ENCODE measurements around the gene FOCAD.

Gene FOCAD

DNA sequence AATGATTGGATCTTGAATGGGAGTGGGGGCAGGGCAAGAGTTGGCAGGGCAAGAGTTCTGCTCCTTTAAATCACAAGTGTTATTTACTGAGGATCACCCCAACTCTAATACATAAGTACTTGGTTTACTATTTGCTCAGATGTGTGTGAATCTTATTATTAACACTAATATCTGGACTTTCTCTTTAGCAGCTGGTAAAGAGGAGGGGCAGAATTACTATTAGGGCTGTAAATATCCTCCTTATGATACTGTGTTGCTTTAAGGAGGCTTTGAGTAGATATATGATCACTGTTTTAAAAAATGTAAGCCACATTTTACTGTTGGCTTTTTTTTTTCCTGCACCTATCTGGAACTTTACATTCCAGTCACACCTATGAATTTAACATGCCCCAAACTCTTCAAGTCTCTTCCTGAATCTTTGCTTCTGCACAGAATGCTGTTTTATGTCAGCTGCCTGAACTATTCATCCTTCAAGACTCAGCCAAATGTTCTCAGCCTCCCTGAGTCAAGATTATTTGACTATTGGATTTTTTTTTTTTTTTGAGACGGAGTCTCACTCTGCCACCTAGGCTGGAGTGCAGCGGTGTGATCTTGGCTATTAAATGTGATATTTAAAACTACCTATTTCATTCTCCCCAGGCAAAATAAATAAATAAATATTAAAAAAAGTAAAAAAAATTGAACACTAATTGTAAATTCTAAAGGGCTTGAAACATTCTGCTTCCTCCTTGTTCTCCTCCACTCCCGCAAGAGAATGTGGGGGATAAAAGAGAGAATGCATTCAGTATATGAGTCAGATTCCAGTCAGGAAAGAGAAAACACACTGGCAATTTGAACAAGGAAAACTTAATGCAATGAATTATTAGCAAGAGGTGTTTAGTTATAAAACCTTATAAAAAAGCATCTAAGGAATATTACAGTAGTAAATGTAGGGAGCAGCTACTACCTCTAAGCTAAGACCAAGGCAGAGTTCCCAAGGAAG lies 99.3 kb downstream of the FOCAD start:
- in situ Hi-C loops (cut with MboI; ENCODE audit: low pct_unique_long_range_greater_than_20kb, low sequenced_read_pairs): no loop called here
- DNase-seq: no peak

DNA sequence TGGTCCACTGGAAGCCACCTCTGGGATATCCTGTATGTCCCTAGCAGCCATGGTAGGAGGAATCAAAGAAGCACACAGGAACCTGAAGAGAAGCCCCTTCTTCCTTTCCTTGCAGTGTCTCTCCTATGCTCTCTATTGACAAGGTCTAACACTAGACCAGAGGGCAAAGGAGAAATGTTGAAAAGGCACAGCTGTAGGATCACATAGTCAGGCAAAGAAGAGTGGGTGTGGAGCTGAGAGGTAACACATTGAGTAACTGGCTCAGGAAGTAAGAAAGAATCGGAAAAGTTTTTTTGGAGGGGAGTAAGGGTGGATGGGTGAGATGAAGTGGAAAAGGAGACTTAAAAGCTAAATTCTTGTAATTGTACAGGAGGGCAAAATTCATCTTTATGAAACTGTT lies 100.1 kb downstream of the FOCAD start:
- in situ Hi-C loops (cut with MboI; ENCODE audit: low pct_unique_long_range_greater_than_20kb, low sequenced_read_pairs): no loop called here
- no peak for DNase-seq

DNA sequence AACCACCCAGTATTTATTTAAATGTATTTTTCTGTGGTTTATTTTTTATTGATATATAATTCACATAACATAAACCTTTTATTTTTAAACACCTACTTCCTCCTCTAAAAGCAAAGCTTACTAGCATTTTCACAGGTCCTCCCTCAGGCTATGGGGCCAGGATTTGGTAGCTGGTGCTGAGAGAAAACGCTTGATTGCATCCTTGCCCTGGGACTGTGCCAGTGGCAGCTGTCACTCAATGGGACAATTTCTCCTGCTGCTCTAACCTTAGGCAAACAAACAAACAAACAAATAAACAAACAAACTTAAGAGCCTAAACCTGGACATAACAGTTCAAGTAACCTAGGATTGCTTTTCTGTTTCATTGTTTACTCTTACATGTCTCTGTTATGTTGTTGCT lies 102.7 kb downstream of the FOCAD start:
- DNase-seq: no peak
- in situ Hi-C loops (cut with MboI; ENCODE audit: low pct_unique_long_range_greater_than_20kb, low sequenced_read_pairs): no loop called here

DNA sequence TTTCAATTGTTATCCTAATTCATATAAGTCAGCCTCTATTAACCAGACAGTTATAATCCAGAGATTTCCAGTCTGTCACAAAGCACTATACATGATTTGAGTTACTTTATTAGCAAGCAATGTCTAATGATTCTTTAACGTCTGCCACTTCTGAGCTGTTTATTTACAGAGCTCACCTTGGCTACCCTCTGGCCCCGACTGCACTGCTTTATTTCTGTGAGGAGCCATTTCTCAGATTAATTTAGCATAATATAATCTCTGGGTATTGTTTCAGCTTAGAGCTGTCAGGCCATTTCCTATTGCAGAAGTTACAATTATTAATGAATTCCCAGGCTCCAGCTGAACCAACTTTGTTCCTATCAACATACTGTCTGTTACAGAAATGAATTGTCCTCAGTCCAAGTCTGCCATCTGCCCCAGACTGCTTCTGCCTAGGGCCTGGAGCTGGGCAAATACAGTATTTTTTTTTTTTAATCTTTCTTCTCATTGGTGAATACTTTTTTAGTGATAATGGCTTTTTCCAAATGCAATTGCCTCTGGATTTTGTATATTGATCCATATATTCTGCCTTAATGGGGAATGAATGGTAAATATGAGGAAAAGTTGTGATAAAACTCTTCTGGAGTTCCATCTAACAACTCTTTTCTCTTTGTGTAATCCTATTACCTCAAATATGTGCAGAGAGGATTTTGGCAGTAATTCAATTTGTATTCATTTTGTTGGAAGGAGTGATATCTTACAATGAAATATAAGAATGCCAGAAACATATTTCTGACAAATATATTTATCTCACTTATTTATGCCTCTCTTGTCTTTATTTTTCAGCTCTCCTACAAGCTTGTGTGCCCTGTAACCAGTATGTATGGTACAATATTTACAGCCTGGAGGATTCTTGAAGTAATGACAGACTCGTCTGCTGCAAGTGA lies 104.7 kb downstream of the FOCAD start:
- no peak for DNase-seq
- in situ Hi-C loops (cut with MboI; ENCODE audit: low pct_unique_long_range_greater_than_20kb, low sequenced_read_pairs): no loop called here

DNA sequence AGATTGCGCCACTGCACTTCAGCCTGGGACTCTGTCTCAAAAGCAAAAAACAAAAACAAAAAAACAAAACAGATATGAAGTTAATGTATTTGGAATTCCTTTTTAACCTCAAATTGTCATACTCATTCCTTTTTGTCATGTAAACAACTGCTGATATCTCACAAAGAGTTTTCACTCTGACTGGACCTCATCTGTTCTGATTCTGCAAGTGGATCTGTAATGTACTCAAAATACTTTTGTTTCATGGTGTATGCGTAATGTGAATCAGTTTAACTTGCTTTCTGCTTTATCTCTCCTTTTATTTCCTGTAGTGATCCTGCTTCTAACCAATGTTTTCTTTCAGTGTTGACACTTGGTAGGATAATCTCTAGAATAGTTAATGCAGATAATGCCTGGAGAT lies 106.7 kb downstream of the FOCAD start:
- in situ Hi-C loops (cut with MboI; ENCODE audit: low pct_unique_long_range_greater_than_20kb, low sequenced_read_pairs): no loop called here
- no peak for DNase-seq

DNA sequence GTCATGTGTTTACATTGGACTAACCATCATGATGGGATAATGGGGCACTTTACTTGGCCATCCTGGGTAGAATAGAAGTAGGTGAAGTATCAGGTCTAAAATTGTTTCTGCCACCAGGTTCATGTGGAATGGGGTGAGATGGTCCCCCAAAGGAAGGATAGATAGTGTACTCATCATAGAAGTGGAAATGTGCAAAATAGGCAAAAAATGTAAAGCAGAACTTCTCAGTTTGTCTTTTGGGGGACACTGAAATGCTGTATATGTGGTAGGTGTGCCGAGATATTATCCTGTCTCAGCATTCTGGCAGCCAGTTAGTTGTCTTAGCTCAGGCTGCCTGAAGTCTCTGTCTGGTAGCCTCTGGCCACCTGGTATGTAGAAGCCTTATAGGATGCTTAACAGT lies 107.6 kb downstream of the FOCAD start:
- in situ Hi-C loops (cut with MboI; ENCODE audit: low pct_unique_long_range_greater_than_20kb, low sequenced_read_pairs): no loop called here
- DNase-seq: no peak

DNA sequence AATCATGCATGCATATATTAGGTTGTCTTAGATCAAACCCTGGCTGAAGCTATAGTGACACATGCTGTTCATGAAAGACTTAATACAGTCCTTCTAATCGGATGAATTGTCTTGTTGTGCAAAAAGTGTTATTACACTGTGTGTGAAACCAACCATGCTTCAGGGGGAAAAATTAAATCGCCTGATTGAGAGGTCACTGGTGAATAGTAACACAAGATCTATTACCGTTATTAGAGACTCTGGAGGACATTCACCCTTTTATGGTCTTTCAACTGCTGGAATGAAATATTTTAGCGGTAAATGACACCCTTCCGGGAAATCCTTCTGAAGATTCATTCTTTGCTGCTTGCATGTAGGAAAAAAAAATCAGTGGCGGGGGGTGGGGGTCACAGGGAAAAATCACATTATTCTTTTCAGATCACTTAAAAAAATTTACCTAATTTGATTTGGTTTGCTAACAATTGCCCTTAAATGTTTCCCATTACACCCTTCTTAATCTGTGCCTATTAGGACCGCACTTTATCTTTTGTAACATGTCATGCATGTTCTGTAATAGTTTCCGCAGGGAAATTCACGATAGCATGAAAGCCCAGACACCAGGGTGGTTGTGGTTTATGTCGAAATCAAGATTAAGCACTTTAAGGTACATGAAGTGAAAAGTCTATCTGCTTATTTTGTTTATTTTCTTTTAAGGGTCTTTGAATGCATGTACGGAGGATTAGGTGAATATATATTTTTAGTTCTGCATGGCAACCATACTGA lies 120.6 kb downstream of the FOCAD start:
- in situ Hi-C loops (cut with MboI; ENCODE audit: low pct_unique_long_range_greater_than_20kb, low sequenced_read_pairs): no loop called here

DNA sequence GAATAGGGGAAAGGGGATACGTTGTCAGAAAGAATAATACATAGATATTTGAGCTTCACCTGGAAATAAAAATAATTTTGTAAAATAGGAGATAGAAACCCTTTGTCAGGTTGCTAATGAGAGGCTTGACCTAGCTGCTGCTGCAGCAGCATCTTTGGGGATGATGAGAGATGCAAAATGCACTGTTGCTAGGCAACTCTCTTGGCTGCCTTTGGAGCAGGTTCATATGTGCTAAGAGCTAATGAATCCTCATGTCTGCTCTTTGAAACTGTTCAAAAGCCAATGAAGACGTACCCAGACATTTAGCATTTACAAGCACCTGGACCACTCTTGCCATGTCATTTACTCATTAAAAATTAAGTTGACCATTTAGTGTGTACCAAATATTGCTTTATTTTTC lies 121.7 kb downstream of the FOCAD start:
- in situ Hi-C loops (cut with MboI; ENCODE audit: low pct_unique_long_range_greater_than_20kb, low sequenced_read_pairs): no loop called here
- DNase-seq: no peak

More for the DNA sequence above, 120.6 kb downstream of the FOCAD start:
- DNase-seq: peak; percentile 6

DNA sequence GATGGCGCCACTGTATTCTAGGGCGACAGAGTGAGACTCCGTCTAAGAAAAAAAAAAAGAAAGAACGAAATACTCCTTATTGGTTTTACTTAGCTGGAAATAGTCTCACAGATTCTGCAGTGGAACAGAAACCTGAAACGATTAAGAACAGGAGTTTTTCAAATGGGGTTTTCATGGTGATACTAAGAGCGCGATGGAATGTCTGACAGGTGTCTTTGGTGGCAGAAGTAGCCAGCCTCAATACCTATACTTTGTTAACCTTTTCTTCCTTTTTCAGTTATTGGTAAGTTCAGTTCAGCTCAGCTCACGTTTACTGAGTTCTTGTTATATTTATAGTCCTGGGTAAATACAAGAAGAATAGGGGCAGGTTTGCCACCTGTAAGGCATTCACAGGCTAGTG lies 123.9 kb downstream of the FOCAD start:
- DNase-seq: no peak
- in situ Hi-C loops (cut with MboI; ENCODE audit: low pct_unique_long_range_greater_than_20kb, low sequenced_read_pairs): no loop called here

DNA sequence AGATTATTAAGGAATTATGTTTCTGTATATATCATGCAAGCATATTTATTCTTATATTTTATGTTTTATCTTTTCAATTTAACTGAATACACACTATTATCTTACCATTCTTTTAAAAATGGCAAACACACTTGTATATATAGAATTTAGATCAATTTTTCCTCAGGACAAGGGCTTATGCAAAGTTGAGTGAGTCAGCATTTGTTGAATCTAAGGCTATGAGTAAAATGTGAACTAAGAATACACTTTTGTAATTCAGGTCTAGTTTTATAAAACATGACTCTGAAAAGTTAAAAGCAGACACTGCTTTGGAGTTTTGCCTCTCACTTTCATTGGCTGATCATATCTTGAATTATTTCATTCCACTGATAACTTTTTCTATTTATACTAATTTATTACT lies 127.8 kb downstream of the FOCAD start:
- DNase-seq: no peak
- in situ Hi-C loops (cut with MboI; ENCODE audit: low pct_unique_long_range_greater_than_20kb, low sequenced_read_pairs): no loop called here

DNA sequence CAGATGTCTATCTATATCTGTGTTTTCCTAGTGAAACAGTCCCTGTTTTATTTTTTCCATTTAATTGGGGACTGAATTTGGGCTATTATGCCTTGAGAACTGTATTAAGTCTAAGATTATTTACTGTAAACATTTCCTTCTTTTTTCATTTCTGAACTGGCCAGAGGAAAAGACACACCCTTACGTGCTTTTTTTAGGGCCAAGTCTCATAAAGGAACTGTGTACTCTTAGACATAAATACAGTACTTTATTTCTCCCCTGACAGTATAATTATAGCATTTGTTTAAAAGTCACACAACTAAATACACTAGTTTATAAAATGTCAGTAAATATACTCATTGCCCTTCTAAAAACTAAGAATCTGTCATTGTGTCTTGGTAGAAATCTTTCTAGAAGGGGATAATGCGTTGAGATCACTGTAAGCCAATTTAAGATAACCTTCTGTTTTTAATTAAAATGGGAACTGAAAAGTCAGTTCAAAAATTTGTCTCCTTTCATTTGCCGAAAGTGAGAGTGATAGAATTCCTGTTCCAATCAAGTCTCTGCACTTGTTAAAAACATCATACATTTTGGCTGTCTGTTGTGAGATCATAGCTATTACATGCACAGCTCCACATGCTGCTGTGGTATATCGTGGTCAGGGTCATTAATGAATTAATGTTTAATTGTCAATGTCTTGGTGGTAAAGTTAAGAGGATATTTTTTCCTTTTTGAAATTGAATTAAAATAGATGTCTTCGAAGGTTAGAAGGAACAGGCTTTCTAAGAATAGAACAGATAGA lies 132.1 kb downstream of the FOCAD start:
- in situ Hi-C loops (cut with MboI; ENCODE audit: low pct_unique_long_range_greater_than_20kb, low sequenced_read_pairs): no loop called here
- DNase-seq: no peak

DNA sequence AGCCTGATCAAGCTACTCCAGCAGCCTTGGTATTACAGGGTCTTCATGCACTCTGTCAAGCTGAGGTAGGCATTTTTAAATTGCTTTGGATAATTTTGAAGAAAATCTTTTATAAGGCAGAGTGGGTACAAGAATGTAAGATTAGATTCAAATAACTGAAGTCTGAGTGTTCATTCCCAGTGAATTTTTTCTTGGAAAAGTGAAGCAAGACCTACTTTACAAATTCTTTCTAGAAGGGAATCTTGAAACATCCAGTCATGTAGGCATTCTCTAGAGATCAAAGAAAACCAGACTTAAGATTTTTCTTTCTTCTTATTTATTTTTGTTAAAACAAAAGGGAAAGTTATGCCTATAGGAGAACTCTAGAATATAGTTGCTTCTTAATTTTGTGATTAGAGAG lies 139.0 kb downstream of the FOCAD start:
- no peak for DNase-seq
- in situ Hi-C loops (cut with MboI; ENCODE audit: low pct_unique_long_range_greater_than_20kb, low sequenced_read_pairs): no loop called here

DNA sequence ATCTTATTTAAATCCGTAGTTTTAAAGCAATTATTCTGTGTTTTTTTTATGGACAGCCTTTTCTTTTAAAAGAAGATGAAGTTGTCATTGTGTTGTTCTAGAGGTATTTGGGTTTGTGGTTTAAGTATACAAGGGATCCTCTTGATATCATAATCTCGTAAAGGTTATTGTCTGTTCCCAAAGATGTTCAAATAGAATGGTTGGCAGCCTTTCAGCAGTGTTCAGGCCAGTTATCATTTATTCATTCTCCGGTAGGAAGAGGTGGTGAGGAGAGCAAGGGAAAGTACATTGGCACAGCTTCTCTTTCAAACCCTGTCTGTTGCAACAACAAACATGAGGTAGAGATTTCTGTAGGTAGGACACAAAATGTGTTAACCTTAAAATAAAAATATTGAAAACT lies 147.0 kb downstream of the FOCAD start:
- no peak for DNase-seq
- in situ Hi-C loops (cut with MboI; ENCODE audit: low pct_unique_long_range_greater_than_20kb, low sequenced_read_pairs): no loop called here

DNA sequence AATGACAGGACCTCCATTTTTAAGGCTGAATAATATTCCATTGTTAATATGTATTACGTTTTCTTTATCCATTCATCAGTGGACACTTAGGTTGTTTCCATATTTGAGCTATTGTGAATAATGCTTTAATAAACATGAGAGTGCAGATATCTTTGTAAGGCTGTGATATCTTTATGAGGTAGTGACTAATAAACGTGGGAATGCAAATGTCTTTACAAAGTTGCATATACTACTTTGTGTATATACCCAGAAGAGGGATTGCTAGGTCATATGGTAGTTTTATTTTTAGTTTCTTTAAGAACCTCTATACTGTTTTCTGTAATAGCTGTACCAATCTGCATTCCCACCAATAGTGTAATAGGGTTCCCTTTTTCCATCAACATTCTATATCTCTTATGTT lies 148.7 kb downstream of the FOCAD start:
- in situ Hi-C loops (cut with MboI; ENCODE audit: low pct_unique_long_range_greater_than_20kb, low sequenced_read_pairs): no loop called here
- DNase-seq: no peak

DNA sequence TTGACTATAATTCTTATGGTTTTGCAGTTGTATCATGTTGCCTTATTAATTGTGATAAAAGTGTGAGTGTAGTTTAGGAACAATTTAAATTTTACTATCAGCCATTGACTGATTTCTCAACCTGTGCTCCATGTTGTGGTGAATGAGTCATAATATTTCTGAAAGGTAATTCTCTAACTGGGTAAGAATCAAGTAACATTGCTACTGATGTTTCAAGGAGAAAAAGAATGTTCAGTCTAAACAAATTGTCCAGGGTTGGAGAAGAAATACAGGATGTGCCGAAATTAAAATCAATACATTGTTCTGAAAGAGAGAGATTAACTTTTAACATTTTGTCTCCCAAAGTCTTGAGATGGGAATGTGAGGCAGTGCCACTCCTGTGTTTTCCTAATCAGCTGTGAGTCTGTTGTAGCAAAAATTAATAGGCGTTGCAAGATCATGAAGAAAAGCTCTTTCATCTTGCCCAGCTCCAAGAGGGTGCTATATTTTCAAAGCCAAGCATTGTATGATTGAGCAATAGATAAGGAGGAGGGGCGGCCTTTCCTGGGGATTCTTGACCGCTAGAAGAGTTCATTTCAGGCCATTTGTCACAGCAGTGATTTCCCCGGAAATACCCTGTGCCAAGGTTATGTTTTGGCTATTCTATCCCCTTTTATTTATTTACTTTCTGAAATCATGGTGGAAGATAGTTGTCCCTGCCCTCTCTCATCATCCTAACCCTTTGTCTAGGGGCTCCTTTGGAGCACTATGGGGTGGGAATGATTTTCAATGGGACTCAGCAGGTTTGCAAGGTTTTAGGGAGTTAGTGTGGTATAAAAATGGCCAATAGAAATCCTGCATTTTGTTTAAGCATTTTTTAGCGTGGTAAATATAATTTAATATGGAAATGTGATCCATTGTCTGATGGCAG lies 151.6 kb downstream of the FOCAD start:
- in situ Hi-C loops (cut with MboI; ENCODE audit: low pct_unique_long_range_greater_than_20kb, low sequenced_read_pairs): no loop called here
- no peak for DNase-seq

DNA sequence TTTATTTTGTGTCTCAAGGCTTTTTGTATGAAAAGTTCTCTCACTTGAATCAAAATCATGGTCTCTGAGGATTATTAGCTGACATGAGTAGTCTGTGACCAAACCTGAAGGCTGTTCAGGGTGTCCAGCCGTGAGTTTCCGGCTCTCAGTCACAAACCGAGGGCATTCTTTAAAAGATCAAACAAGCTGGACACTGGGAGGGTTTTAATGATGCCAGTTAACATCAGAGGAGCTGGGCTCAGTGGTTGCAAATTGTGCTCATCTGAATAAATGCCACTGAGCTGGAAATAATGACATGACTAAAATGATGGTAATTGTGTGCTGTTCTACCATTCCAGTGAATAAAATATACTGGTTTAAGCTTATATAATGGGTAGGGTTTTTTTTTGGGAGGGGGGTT lies 153.1 kb downstream of the FOCAD start:
- DNase-seq: no peak
- in situ Hi-C loops (cut with MboI; ENCODE audit: low pct_unique_long_range_greater_than_20kb, low sequenced_read_pairs): no loop called here

DNA sequence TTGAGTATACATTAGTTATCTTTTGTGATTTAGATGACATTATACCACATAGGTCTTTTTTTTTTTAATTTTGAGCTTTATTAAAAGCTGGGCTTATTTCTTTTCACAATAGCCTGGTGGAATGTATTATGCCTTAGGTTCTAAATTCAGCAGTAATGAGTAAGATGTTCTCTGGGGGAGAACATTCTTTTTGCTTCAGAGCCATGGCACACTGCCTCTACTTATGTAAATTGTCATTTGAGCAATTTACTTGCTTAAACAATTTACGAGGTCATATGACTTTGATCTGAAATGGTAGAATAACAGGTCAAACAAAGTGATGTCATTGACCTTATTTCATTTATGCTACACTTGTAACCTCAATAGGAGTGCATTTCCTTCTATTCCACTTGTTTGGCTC lies 154.2 kb downstream of the FOCAD start:
- in situ Hi-C loops (cut with MboI; ENCODE audit: low pct_unique_long_range_greater_than_20kb, low sequenced_read_pairs): no loop called here
- no peak for DNase-seq

DNA sequence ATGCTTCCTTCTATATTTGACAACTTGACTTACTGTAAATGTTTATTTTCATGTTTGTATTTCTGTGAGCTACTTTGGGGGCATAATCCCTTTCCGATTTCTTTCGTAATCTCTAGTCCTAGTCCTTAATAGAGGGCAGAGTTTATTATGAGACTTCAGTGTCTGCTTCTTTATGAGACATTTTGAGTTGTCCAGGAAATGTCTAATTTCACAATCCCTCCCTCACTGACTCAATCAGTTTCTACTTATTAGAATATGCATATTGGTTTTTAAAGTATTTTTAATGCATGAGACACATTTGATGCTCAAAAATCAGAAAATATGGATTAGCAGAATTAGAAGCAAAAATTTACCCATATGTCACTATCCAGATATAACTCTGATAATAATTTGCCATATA lies 160.9 kb downstream of the FOCAD start:
- in situ Hi-C loops (cut with MboI; ENCODE audit: low pct_unique_long_range_greater_than_20kb, low sequenced_read_pairs): no loop called here
- no peak for DNase-seq
